Measurements from ENCODE around the gene RAI1. TPM values are rescaled to one million over a fixed set of nuclear protein-coding genes. Genes with fewer than 3 reads are reported as not detected.
A peak's percentile ranks its signal among the peaks of the same experiment; 100 is the strongest.

Gene RAI1
- total and polyA plus RNA-seq, 2 of the 13 experiments (the other 11 are each of a cell fraction or from before 2014, with no cell fraction given): 3.4 to 5.2 TPM

DNA sequence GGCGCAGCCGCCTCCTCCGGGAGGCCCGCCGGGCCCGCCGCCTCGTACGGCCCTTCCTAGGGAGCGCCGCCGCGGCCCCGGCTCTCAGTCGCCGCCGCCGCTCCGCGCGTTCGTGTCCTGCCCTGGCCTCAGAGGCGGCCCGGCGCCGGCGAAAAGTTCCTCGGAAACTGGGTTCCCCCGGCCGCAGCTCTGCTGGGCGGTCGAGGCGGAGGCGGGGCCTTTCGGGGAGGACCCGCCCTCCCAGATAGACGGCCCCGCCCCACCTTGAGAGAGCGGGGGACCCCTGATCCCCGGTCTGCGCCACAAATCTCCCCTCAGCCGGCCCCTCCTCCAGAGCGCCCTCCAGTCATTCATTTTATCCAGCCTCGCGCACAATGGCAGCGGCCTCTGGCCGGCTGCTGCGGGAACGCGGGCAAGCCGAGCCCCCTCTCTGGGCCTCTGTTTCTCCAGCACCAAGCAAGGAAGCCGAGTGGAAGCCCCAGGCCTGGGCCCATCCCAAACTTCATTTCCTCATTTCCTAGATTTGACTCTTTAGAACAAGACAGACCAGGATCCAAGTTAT lies 155.6 kb downstream of the RAI1 start, which contains the start of gene SREBF1 (continued):
- TF ChIP-seq, protein P1, sequence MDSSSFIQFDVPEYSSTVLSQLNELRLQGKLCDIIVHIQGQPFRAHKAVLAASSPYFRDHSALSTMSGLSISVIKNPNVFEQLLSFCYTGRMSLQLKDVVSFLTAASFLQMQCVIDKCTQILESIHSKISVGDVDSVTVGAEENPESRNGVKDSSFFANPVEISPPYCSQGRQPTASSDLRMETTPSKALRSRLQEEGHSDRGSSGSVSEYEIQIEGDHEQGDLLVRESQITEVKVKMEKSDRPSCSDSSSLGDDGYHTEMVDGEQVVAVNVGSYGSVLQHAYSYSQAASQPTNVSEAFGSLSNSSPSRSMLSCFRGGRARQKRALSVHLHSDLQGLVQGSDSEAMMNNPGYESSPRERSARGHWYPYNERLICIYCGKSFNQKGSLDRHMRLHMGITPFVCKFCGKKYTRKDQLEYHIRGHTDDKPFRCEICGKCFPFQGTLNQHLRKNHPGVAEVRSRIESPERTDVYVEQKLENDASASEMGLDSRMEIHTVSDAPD (CRISPR knock-in tag; IDR thresholded peaks at IDR 0.05): no peak
- TF ChIP-seq ZC3H13 (CRISPR knock-in tag; IDR thresholded peaks at IDR 0.05): no peak
- TF ChIP-seq, protein P2, sequence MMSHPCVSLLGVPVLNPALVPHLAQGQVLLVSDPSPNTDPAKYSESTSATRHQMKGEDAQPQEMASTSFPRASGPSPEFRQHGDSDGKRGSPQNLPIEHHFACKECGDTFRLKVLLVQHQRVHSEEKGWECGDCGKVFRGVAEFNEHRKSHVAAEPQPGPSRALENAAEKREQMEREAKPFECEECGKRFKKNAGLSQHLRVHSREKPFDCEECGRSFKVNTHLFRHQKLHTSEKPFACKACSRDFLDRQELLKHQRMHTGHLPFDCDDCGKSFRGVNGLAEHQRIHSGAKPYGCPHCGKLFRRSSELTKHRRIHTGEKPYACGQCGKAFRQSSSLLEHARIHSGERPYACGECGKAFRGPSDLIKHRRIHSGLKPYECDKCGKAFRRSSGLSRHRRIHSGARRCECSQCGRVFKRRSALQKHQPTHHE (CRISPR knock-in tag; IDR thresholded peaks at IDR 0.05; ENCODE audit: borderline replicate concordance): no peak
- no peak for TF ChIP-seq MTA3 (CRISPR knock-in tag; IDR thresholded peaks at IDR 0.05)
- 0 out of 2 replicates have a peak, but pooled peaks have one; percentile 29 for TF ChIP-seq CHD2 (IDR thresholded peaks at IDR 0.05; ENCODE audit: low read depth, low read length)
- TF ChIP-seq CCAR2 (optimal IDR thresholded peaks at IDR 0.05; ENCODE audit: low read depth, low read length): no peak
- TF ChIP-seq ZNF569 (CRISPR knock-in tag; IDR thresholded peaks at IDR 0.05; ENCODE audit: borderline replicate concordance): no peak
- peak; percentile 94 for TF ChIP-seq RBFOX2 (IDR thresholded peaks at IDR 0.05; ENCODE audit: low read depth, low read length)
- TF ChIP-seq, protein P3, sequence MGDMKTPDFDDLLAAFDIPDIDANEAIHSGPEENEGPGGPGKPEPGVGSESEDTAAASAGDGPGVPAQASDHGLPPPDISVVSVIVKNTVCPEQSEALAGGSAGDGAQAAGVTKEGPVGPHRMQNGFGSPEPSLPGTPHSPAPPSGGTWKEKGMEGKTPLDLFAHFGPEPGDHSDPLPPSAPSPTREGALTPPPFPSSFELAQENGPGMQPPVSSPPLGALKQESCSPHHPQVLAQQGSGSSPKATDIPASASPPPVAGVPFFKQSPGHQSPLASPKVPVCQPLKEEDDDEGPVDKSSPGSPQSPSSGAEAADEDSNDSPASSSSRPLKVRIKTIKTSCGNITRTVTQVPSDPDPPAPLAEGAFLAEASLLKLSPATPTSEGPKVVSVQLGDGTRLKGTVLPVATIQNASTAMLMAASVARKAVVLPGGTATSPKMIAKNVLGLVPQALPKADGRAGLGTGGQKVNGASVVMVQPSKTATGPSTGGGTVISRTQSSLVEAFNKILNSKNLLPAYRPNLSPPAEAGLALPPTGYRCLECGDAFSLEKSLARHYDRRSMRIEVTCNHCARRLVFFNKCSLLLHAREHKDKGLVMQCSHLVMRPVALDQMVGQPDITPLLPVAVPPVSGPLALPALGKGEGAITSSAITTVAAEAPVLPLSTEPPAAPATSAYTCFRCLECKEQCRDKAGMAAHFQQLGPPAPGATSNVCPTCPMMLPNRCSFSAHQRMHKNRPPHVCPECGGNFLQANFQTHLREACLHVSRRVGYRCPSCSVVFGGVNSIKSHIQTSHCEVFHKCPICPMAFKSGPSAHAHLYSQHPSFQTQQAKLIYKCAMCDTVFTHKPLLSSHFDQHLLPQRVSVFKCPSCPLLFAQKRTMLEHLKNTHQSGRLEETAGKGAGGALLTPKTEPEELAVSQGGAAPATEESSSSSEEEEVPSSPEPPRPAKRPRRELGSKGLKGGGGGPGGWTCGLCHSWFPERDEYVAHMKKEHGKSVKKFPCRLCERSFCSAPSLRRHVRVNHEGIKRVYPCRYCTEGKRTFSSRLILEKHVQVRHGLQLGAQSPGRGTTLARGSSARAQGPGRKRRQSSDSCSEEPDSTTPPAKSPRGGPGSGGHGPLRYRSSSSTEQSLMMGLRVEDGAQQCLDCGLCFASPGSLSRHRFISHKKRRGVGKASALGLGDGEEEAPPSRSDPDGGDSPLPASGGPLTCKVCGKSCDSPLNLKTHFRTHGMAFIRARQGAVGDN (CRISPR knock-in tag; IDR thresholded peaks at IDR 0.05): no peak; the same call in 1 of the 2 replicates
- TF ChIP-seq SMARCE1 (IDR thresholded peaks at IDR 0.05; ENCODE audit: borderline replicate concordance): no peak
- TF ChIP-seq ZNF138 (CRISPR knock-in tag; IDR thresholded peaks at IDR 0.05; ENCODE audit: low read depth): peak; percentile 10; the same call in 1 of the 2 replicates
- no peak for TF ChIP-seq NCOR1 (IDR thresholded peaks at IDR 0.05; ENCODE audit: borderline replicate concordance, low read length)
- 0 out of 2 replicates have a peak, but pooled peaks have one; percentile 11 for TF ChIP-seq ZNF546 (CRISPR knock-in tag; conservative IDR thresholded peaks at IDR 0.05)
- TF ChIP-seq AGO1 (IDR thresholded peaks at IDR 0.05; ENCODE audit: low read depth, low read length, poor library complexity, severe bottlenecking): peak; percentile 0
- TF ChIP-seq NR3C1 (CRISPR knock-in tag; IDR thresholded peaks at IDR 0.05): no peak
- TF ChIP-seq NFRKB (IDR thresholded peaks at IDR 0.05): no peak
- TF ChIP-seq IRX3 (CRISPR knock-in tag; IDR thresholded peaks at IDR 0.05; ENCODE audit: borderline replicate concordance, low read depth): no peak
- 0 out of 2 replicates have a peak, but pooled peaks have one; percentile 7 for TF ChIP-seq ZNF101 (CRISPR knock-in tag; IDR thresholded peaks at IDR 0.05; ENCODE audit: borderline replicate concordance, low read depth)
- TF ChIP-seq ZNF746 (CRISPR knock-in tag; IDR thresholded peaks at IDR 0.05): no peak
- TF ChIP-seq ZNF790 (CRISPR knock-in tag; IDR thresholded peaks at IDR 0.05; ENCODE audit: borderline replicate concordance): 0 out of 2 replicates have a peak, but pooled peaks have one; percentile 31
- 0 out of 2 replicates have a peak, but pooled peaks have one; percentile 25 for TF ChIP-seq ARHGAP35 (CRISPR knock-in tag; IDR thresholded peaks at IDR 0.05; ENCODE audit: borderline replicate concordance)
- TF ChIP-seq THAP11 (CRISPR knock-in tag; IDR thresholded peaks at IDR 0.05): 0 out of 2 replicates have a peak, but pooled peaks have one; percentile 31
- no peak for TF ChIP-seq TMF1 (CRISPR knock-in tag; IDR thresholded peaks at IDR 0.05; ENCODE audit: low read depth)
- TF ChIP-seq KLF13 (CRISPR knock-in tag; IDR thresholded peaks at IDR 0.05): no peak
- peak; percentile 3; the same call in 1 of the 2 replicates for TF ChIP-seq ZFX (CRISPR knock-in tag; IDR thresholded peaks at IDR 0.05; ENCODE audit: low read depth)

Measured in HepG2 (cell line).